CD4-positive, alpha-beta T cell (primary cell): Measurements from ENCODE around the gene B3GALT2. TPM values are rescaled to one million over a fixed set of nuclear protein-coding genes. Genes with fewer than 3 reads are reported as not detected.
A peak's percentile ranks its signal among the peaks of the same experiment; 100 is the strongest.

ENCODE experiments used
- ATAC-seq: fragments of 200-7000 bp; cut with Tn5 transposase; one replicate; pipeline ENCODE4 v1.10.0; 2022; ENCODE audit warnings: mild to moderate bottlenecking; ENCODE audit not compliant: poor library complexity
- CTCF ChIA-PET: fragments of 350-600 bp; sonication (Branson Sonifier 250); formaldehyde crosslinking; loops from one replicate; lab custom pipeline; 2021; ENCODE audit warnings: antibody characterized with exemption, inconsistent platforms; lab: Charles Lee
- POLR2A ChIA-PET: fragments of 350-600 bp; sonication (Branson Sonifier 250); formaldehyde crosslinking; loops from one replicate; lab custom pipeline; 2021; ENCODE audit warnings: antibody characterized with exemption, inconsistent platforms; lab: Charles Lee
- DNase-seq, 14 experiments: peaks; one replicate each; pipeline ENCODE4 v3.0.0-alpha.2; 2013 to 2020; ENCODE audit warnings: mixed read lengths in 2 of 14
- H3K27ac ChIP-seq, 2 donors: one replicate each; pipeline versions ENCODE4 v1.5.1 to v1.7.0; 2013; ENCODE audit warnings: low read length in 2 of 2, low read depth in 1 of 2, mild to moderate bottlenecking in 1 of 2
- H3K27me3 ChIP-seq, 2 experiments: 1 replicate in 1 of 2; 2 replicates in 1 of 2; pipeline versions ENCODE4 v1.6.1 to v1.7.0; 2013; ENCODE audit warnings: low read length in 2 of 2, control low read depth in 1 of 2, mild to moderate bottlenecking in 1 of 2, moderate library complexity in 1 of 2; ENCODE audit not compliant: insufficient read depth in 2 of 2, control insufficient read depth in 1 of 2
- H3K36me3 ChIP-seq: one replicate; pipeline ENCODE4 v1.6.1; 2013; ENCODE audit warnings: low read length, control low read depth; ENCODE audit not compliant: insufficient read depth
- H3K4me1 ChIP-seq: one replicate; pipeline ENCODE4 v1.6.1; 2013; ENCODE audit warnings: low read length, control low read depth; ENCODE audit not compliant: insufficient read depth
- H3K4me3 ChIP-seq: one replicate; pipeline ENCODE4 v1.5.1; 2013; ENCODE audit warnings: mild to moderate bottlenecking, low read length, moderate library complexity
- H3K9me3 ChIP-seq, 2 experiments: 1 replicate in 1 of 2; 2 replicates in 1 of 2; pipeline versions ENCODE4 v1.6.1 to v1.7.0; 2013; ENCODE audit warnings: low read length in 2 of 2, mild to moderate bottlenecking in 2 of 2, control low read depth in 1 of 2, moderate library complexity in 1 of 2; ENCODE audit not compliant: control insufficient read depth in 1 of 2, insufficient read depth in 1 of 2
- H3K27ac Mint-ChIP-seq: one replicate; pipeline ENCODE4 v1.8.0; 2020; ENCODE audit warnings: mixed read lengths
- H3K27me3 Mint-ChIP-seq: one replicate; pipeline ENCODE4 v1.8.0; 2021; ENCODE audit warnings: mixed read lengths
- H3K36me3 Mint-ChIP-seq: one replicate; pipeline ENCODE4 v1.8.0; 2021; ENCODE audit warnings: low read depth, mixed read lengths
- H3K4me1 Mint-ChIP-seq: one replicate; pipeline ENCODE4 v1.8.0; 2021; ENCODE audit warnings: low read depth, mixed read lengths
- H3K4me3 Mint-ChIP-seq: one replicate; pipeline ENCODE4 v1.8.0; 2020; ENCODE audit warnings: mild to moderate bottlenecking, mixed read lengths
- H3K9me3 Mint-ChIP-seq: one replicate; pipeline ENCODE4 v1.8.0; 2020; ENCODE audit warnings: mixed read lengths
- CTCF ChIP-seq: fragments of 200-600 bp; IDR thresholded peaks from one replicate; pipeline ENCODE4 v1.8.0; 2022; ENCODE audit warnings: antibody characterized with exemption, mild to moderate bottlenecking
- intact Hi-C, 2 experiments: fragments of 100-400 bp; cut with DNase I in 1 of 2; cut with micrococcal nuclease in 1 of 2; formaldehyde crosslinking; loops; one replicate each; pipeline versions ENCODE4 v1.15.1 to v1.9.0; 2023 to 2025; cut with DNase I, micrococcal nuclease
- total RNA-seq, 174 experiments: library from RNA in 2 of 174; stranded (reverse) in 2 of 174; gene quantifications; one replicate each; pipeline ENCODE4 v1.2.3 and lab custom pipeline; 2021 to 2026

The B3GALT2 gene
- total RNA-seq, 2 experiments from 2014 or later, result 0.22 to 0.25 TPM

- H3K36me3 Mint-ChIP-seq, result peaks cover 86% of the 10 kb centered on the region
- intact Hi-C loops, result loop anchor here in 1 of 2 experiments (10.0 kb wide), 1 partner anchor 1150 kb away; no protein-coding TSS in a partner anchor
- ChIA-PET CTCF (no interaction called here), POLR2A (no interaction called here)
- H3K27me3 Mint-ChIP-seq, result no peaks in the 10 kb centered on the region
- Histone ChIP-seq H3K4me3 (no peak overlapping the region), H3K27ac (no peak overlapping the region), H3K36me3 (peaks cover 65% of the 10 kb centered on the region), H3K4me1 (no peaks in the 10 kb centered on the region), H3K27me3 (no peaks in the 10 kb centered on the region), H3K9me3 (no peaks in the 10 kb centered on the region)
- no peak overlapping the region for H3K27ac Mint-ChIP-seq
- DNase-seq, result no peak
- peaks cover 28% of the 10 kb centered on the region for H3K4me1 Mint-ChIP-seq
- no peak overlapping the region for H3K4me3 Mint-ChIP-seq
- H3K9me3 Mint-ChIP-seq, result no peaks in the 10 kb centered on the region
- TF ChIP-seq CTCF, result no peak
- no peak for ATAC-seq
These were observed 41.4 kb downstream of the B3GALT2 start for GRCh38 chr1:193144999-193145398.

GRCh38 chr1:193144361-193144938 is 42.0 kb downstream of the B3GALT2 start:
- Histone ChIP-seq H3K9me3 (no peaks in the 10 kb centered on the region), H3K4me1 (no peaks in the 10 kb centered on the region), H3K4me3 (no peak overlapping the region), H3K27me3 (no peaks in the 10 kb centered on the region), H3K36me3 (peaks cover 67% of the 10 kb centered on the region), H3K27ac (no peak overlapping the region)
- no peak for TF ChIP-seq CTCF
- CTCF ChIA-PET, result no interaction called here
- H3K27ac Mint-ChIP-seq, result no peak overlapping the region
- H3K4me1 Mint-ChIP-seq, result peaks cover 34% of the 10 kb centered on the region
- DNase-seq (no peak), ATAC-seq (no peak)
- H3K4me3 Mint-ChIP-seq, result no peak overlapping the region
- peaks cover 87% of the 10 kb centered on the region for H3K36me3 Mint-ChIP-seq
- POLR2A ChIA-PET, result no interaction called here
- H3K27me3 Mint-ChIP-seq, result no peaks in the 10 kb centered on the region
- intact Hi-C loops, result loop anchor here in 1 of 2 experiments (10.0 kb wide), 1 partner anchor 1150 kb away; no protein-coding TSS in a partner anchor
- no peaks in the 10 kb centered on the region for H3K9me3 Mint-ChIP-seq

GRCh38 chr1:193143285-193143684 is 43.1 kb downstream of the B3GALT2 start:
- H3K27ac ChIP-seq, result no peak overlapping the region
- H3K27ac Mint-ChIP-seq, result peak overlapping the region; percentile 6
- no peaks in the 10 kb centered on the region for H3K4me1 ChIP-seq
- no peaks in the 10 kb centered on the region for H3K27me3 ChIP-seq
- no peaks in the 10 kb centered on the region for H3K9me3 Mint-ChIP-seq
- TF ChIP-seq CTCF, result peak; percentile 36
- no peaks in the 10 kb centered on the region for H3K27me3 Mint-ChIP-seq
- no peak overlapping the region for H3K4me3 Mint-ChIP-seq
- H3K4me1 Mint-ChIP-seq, result peaks cover 38% of the 10 kb centered on the region
- ATAC-seq (no peak), DNase-seq (peak in 3 of 14 experiments; percentile 23 to 31 (median 30))
- POLR2A ChIA-PET, result interaction anchor here (0.6 kb wide), 1 partner anchor 23 kb away, joined by 3 read pairs; no protein-coding TSS in a partner anchor
- intact Hi-C loops, result loop anchor here in 1 of 2 experiments (10.0 kb wide), 1 partner anchor 1152 kb away; no protein-coding TSS in a partner anchor
- CTCF ChIA-PET, result interaction anchor here (1.2 kb wide), 1 partner anchor 331 kb away, joined by 3 read pairs; no protein-coding TSS in a partner anchor
- H3K4me3 ChIP-seq, result no peak overlapping the region
- H3K36me3 Mint-ChIP-seq, result peaks cover 90% of the 10 kb centered on the region
- peaks cover 67% of the 10 kb centered on the region for H3K36me3 ChIP-seq
- H3K9me3 ChIP-seq, result no peaks in the 10 kb centered on the region
